ENCODE data around the gene SH2D1B.

The SH2D1B gene

GRCh38 chr1:162366149-162366548 is 45.8 kb downstream of the SH2D1B start:
- no peaks in the 10 kb centered on the region for H3K27me3 ChIP-seq (ENCODE audit: insufficient read depth, low read length)
- H3K18ac ChIP-seq (ENCODE audit: low read length) = no peak overlapping the region
- no peak overlapping the region for H3K4me2 ChIP-seq (ENCODE audit: low read length)
- no peak for DNase-seq
- H3K4ac ChIP-seq (ENCODE audit: low read depth, low read length) = no peak overlapping the region
- H3K9me3 ChIP-seq (ENCODE audit: insufficient read depth, low read depth, low read length) = no peaks in the 10 kb centered on the region
- H3K27ac ChIP-seq (ENCODE audit: low read depth, low read length) = no peak overlapping the region
- H4K91ac ChIP-seq (ENCODE audit: low read depth, low read length) = no peak overlapping the region
- H3K79me1 ChIP-seq (ENCODE audit: low read length) = peaks cover 2% of the 10 kb centered on the region
- no CpG with 5 or more reads among the region's 4 CpGs for WGBS (ENCODE audit: extremely low coverage, insufficient coverage, insufficient read length)
- H2BK5ac ChIP-seq (ENCODE audit: low read depth, low read length, poor library complexity) = no peak overlapping the region
- H2BK12ac ChIP-seq (ENCODE audit: low read length) = no peak overlapping the region
- no peak overlapping the region for H3K14ac ChIP-seq (ENCODE audit: low read length)
- no peak overlapping the region for H3K4me3 ChIP-seq (ENCODE audit: low read depth, low read length)
- no peaks in the 10 kb centered on the region for H3K79me2 ChIP-seq (ENCODE audit: control insufficient read depth, insufficient read depth, low read length, poor library complexity)
- peaks cover 9 to 10% of the 10 kb centered on the region in 2 experiments for H3K4me1 ChIP-seq (ENCODE audit: control insufficient read depth in 1 of 2, insufficient read depth in 2 of 2, low read length in 2 of 2)
- no peak overlapping the region for H2BK120ac ChIP-seq (ENCODE audit: insufficient read depth, low read length, poor library complexity)
- H4K8ac ChIP-seq (ENCODE audit: low read depth, low read length) = no peak overlapping the region
- no peak overlapping the region for H3K23ac ChIP-seq (ENCODE audit: low read length)
- H2AFZ ChIP-seq (ENCODE audit: insufficient read depth, low read length, poor library complexity) = no peak overlapping the region
- H3K9ac ChIP-seq (ENCODE audit: low read length) = no peak overlapping the region
- no peak overlapping the region for H4K12ac ChIP-seq (ENCODE audit: low read depth, low read length)
- peaks cover 0 to 2% of the 10 kb centered on the region in 2 experiments for H3K36me3 ChIP-seq (ENCODE audit: control insufficient read depth in 1 of 2, insufficient read depth in 2 of 2, low read length in 2 of 2)
- H2AK5ac ChIP-seq (ENCODE audit: low read length) = no peak overlapping the region

GRCh38 chr1:162365284-162366020 is 46.5 kb downstream of the SH2D1B start:
- no peak overlapping the region for H3K27ac ChIP-seq (ENCODE audit: low read depth, low read length)
- no peak overlapping the region for H3K4me3 ChIP-seq (ENCODE audit: low read depth, low read length)
- no peaks in the 10 kb centered on the region for H3K79me2 ChIP-seq (ENCODE audit: control insufficient read depth, insufficient read depth, low read length, poor library complexity)
- H3K27me3 ChIP-seq (ENCODE audit: insufficient read depth, low read length) = no peaks in the 10 kb centered on the region
- no peak overlapping the region for H4K8ac ChIP-seq (ENCODE audit: low read depth, low read length)
- H3K4me1 ChIP-seq (ENCODE audit: control insufficient read depth in 1 of 2, insufficient read depth in 2 of 2, low read length in 2 of 2) = peaks cover 9 to 10% of the 10 kb centered on the region in 2 experiments
- H3K79me1 ChIP-seq (ENCODE audit: low read length) = peaks cover 2% of the 10 kb centered on the region
- H3K9me3 ChIP-seq (ENCODE audit: insufficient read depth, low read depth, low read length) = no peaks in the 10 kb centered on the region
- no peak overlapping the region for H3K18ac ChIP-seq (ENCODE audit: low read length)
- H3K9ac ChIP-seq (ENCODE audit: low read length) = no peak overlapping the region
- H2AFZ ChIP-seq (ENCODE audit: insufficient read depth, low read length, poor library complexity) = no peak overlapping the region
- no CpG with 5 or more reads among the region's 10 CpGs for WGBS (ENCODE audit: extremely low coverage, insufficient coverage, insufficient read length)
- H2AK5ac ChIP-seq (ENCODE audit: low read length) = no peak overlapping the region
- no peak overlapping the region for H2BK120ac ChIP-seq (ENCODE audit: insufficient read depth, low read length, poor library complexity)
- no peak overlapping the region for H4K91ac ChIP-seq (ENCODE audit: low read depth, low read length)
- no peak overlapping the region for H2BK5ac ChIP-seq (ENCODE audit: low read depth, low read length, poor library complexity)
- H4K12ac ChIP-seq (ENCODE audit: low read depth, low read length) = no peak overlapping the region
- H3K4me2 ChIP-seq (ENCODE audit: low read length) = no peak overlapping the region
- peaks cover 0 to 2% of the 10 kb centered on the region in 2 experiments for H3K36me3 ChIP-seq (ENCODE audit: control insufficient read depth in 1 of 2, insufficient read depth in 2 of 2, low read length in 2 of 2)
- no peak overlapping the region for H3K4ac ChIP-seq (ENCODE audit: low read depth, low read length)
- no peak for DNase-seq
- no peak overlapping the region for H2BK12ac ChIP-seq (ENCODE audit: low read length)
- H3K23ac ChIP-seq (ENCODE audit: low read length) = no peak overlapping the region
- H3K14ac ChIP-seq (ENCODE audit: low read length) = no peak overlapping the region

GRCh38 chr1:162364498-162364897 is 47.4 kb downstream of the SH2D1B start:
- no peak for DNase-seq
- Histone ChIP-seq H3K4me2 (ENCODE audit: low read length) (no peak overlapping the region), H2AK5ac (ENCODE audit: low read length) (no peak overlapping the region), H3K18ac (ENCODE audit: low read length) (no peak overlapping the region), H3K79me1 (ENCODE audit: low read length) (peaks cover 2% of the 10 kb centered on the region), H3K79me2 (ENCODE audit: control insufficient read depth, insufficient read depth, low read length, poor library complexity) (no peaks in the 10 kb centered on the region), H4K12ac (ENCODE audit: low read depth, low read length) (no peak overlapping the region), H3K4ac (ENCODE audit: low read depth, low read length) (no peak overlapping the region), H3K4me3 (ENCODE audit: low read depth, low read length) (no peak overlapping the region), H2BK5ac (ENCODE audit: low read depth, low read length, poor library complexity) (no peak overlapping the region), H3K9ac (ENCODE audit: low read length) (no peak overlapping the region), H3K14ac (ENCODE audit: low read length) (no peak overlapping the region), H3K27me3 (ENCODE audit: insufficient read depth, low read length) (no peaks in the 10 kb centered on the region), H3K23ac (ENCODE audit: low read length) (no peak overlapping the region), H3K4me1 (ENCODE audit: control insufficient read depth in 1 of 2, insufficient read depth in 2 of 2, low read length in 2 of 2) (peaks cover 9 to 10% of the 10 kb centered on the region in 2 experiments), H4K91ac (ENCODE audit: low read depth, low read length) (no peak overlapping the region), H2AFZ (ENCODE audit: insufficient read depth, low read length, poor library complexity) (no peak overlapping the region), H2BK12ac (ENCODE audit: low read length) (no peak overlapping the region), H2BK120ac (ENCODE audit: insufficient read depth, low read length, poor library complexity) (no peak overlapping the region), H3K36me3 (ENCODE audit: control insufficient read depth in 1 of 2, insufficient read depth in 2 of 2, low read length in 2 of 2) (peaks cover 0 to 2% of the 10 kb centered on the region in 2 experiments), H4K8ac (ENCODE audit: low read depth, low read length) (no peak overlapping the region), H3K9me3 (ENCODE audit: insufficient read depth, low read depth, low read length) (no peaks in the 10 kb centered on the region), H3K27ac (ENCODE audit: low read depth, low read length) (no peak overlapping the region)
- WGBS (ENCODE audit: extremely low coverage, insufficient coverage, insufficient read length) = no CpG with 5 or more reads among the region's 1 CpG

GRCh38 chr1:162363823-162364222 is 48.1 kb downstream of the SH2D1B start:
- DNase-seq = no peak
- Histone ChIP-seq H3K27ac (ENCODE audit: low read depth, low read length) (no peak overlapping the region), H4K8ac (ENCODE audit: low read depth, low read length) (no peak overlapping the region), H2BK12ac (ENCODE audit: low read length) (no peak overlapping the region), H3K14ac (ENCODE audit: low read length) (no peak overlapping the region), H2AFZ (ENCODE audit: insufficient read depth, low read length, poor library complexity) (no peak overlapping the region), H3K4me1 (ENCODE audit: control insufficient read depth in 1 of 2, insufficient read depth in 2 of 2, low read length in 2 of 2) (peaks cover 9 to 10% of the 10 kb centered on the region in 2 experiments), H3K4me3 (ENCODE audit: low read depth, low read length) (no peak overlapping the region), H3K18ac (ENCODE audit: low read length) (no peak overlapping the region), H3K79me1 (ENCODE audit: low read length) (peaks cover 2% of the 10 kb centered on the region), H3K79me2 (ENCODE audit: control insufficient read depth, insufficient read depth, low read length, poor library complexity) (no peaks in the 10 kb centered on the region), H2BK5ac (ENCODE audit: low read depth, low read length, poor library complexity) (no peak overlapping the region), H3K27me3 (ENCODE audit: insufficient read depth, low read length) (no peaks in the 10 kb centered on the region), H4K12ac (ENCODE audit: low read depth, low read length) (no peak overlapping the region), H3K9me3 (ENCODE audit: insufficient read depth, low read depth, low read length) (no peaks in the 10 kb centered on the region), H2BK120ac (ENCODE audit: insufficient read depth, low read length, poor library complexity) (no peak overlapping the region), H3K4ac (ENCODE audit: low read depth, low read length) (no peak overlapping the region), H3K9ac (ENCODE audit: low read length) (no peak overlapping the region), H4K91ac (ENCODE audit: low read depth, low read length) (no peak overlapping the region), H3K36me3 (ENCODE audit: control insufficient read depth in 1 of 2, insufficient read depth in 2 of 2, low read length in 2 of 2) (peaks cover 0 to 2% of the 10 kb centered on the region in 2 experiments), H3K4me2 (ENCODE audit: low read length) (no peak overlapping the region), H3K23ac (ENCODE audit: low read length) (no peak overlapping the region), H2AK5ac (ENCODE audit: low read length) (no peak overlapping the region)
- no CpG with 5 or more reads among the region's 3 CpGs for WGBS (ENCODE audit: extremely low coverage, insufficient coverage, insufficient read length)
